H1 (cell line): ENCODE results near the gene EXOC1. TPM values are rescaled to one million over a fixed set of nuclear protein-coding genes. Genes with fewer than 3 reads are reported as not detected.
A peak's percentile ranks its signal among the peaks of the same experiment; 100 is the strongest.

ENCODE experiments used
- CTCF ChIA-PET: fragments of 300-600 bp; sonication (Branson Sonifier 250); formaldehyde crosslinking; loops from one replicate; lab custom pipeline; 2021; ENCODE audit not compliant: partially characterized antibody; lab: Charles Lee
- POLR2A ChIA-PET: fragments of 300-600 bp; sonication (Branson Sonifier 250); formaldehyde crosslinking; loops from one replicate; lab custom pipeline; 2021; ENCODE audit warnings: inconsistent platforms; ENCODE audit not compliant: partially characterized antibody; lab: Charles Lee
- DNase-seq, 2 experiments: peaks; one replicate each; pipeline versions ENCODE4 v3.0.0 to v3.0.0-alpha.2; 2010 to 2022; ENCODE audit warnings: low spot score in 2 of 2, low read depth in 1 of 2, mixed read lengths in 1 of 2
- FAIRE-seq: peaks from 2 replicates; lab custom pipeline; 2011; peaks lifted over from hg19 to GRCh38; lab: Jason Lieb, UNC
- H2AFZ ChIP-seq: 2 replicates; pipeline ENCODE4 v1.8.1; 2012; ENCODE audit warnings: low read length, inconsistent platforms
- H2AK5ac ChIP-seq: 2 replicates; pipeline ENCODE4 v1.6.1; 2013; ENCODE audit warnings: low read depth, low read length
- H2BK120ac ChIP-seq: replicated peaks from 2 replicates; pipeline ENCODE3; 2013; ENCODE audit warnings: low read depth, low read length, inconsistent platforms
- H2BK12ac ChIP-seq: 2 replicates; pipeline ENCODE4 v1.6.1; 2013; ENCODE audit warnings: low read depth, low read length
- H2BK15ac ChIP-seq: 2 replicates; pipeline ENCODE4 v1.6.1; 2013; ENCODE audit warnings: low read length
- H2BK20ac ChIP-seq: 2 replicates; pipeline ENCODE4 v1.6.1; 2013; ENCODE audit warnings: low read length
- H2BK5ac ChIP-seq: 2 replicates; pipeline ENCODE4 v1.6.1; 2013; ENCODE audit warnings: low read depth, low read length
- H3K14ac ChIP-seq: 2 replicates; pipeline ENCODE4 v1.6.1; 2013; ENCODE audit warnings: inconsistent platforms; ENCODE audit not compliant: insufficient read length
- H3K18ac ChIP-seq: 2 replicates; pipeline ENCODE4 v1.6.1; 2013; ENCODE audit warnings: low read length; ENCODE audit errors: extremely low read depth
- H3K23ac ChIP-seq: 2 replicates; pipeline ENCODE4 v1.6.1; 2013; ENCODE audit warnings: inconsistent platforms; ENCODE audit not compliant: insufficient read length
- H3K23me2 ChIP-seq: 2 replicates; pipeline ENCODE4 v1.6.1; 2013; ENCODE audit warnings: low read depth, low read length
- H3K27ac ChIP-seq: 2 replicates; pipeline ENCODE4 v1.6.1; 2011; ENCODE audit warnings: low read depth, low read length, inconsistent platforms
- H3K27me3 ChIP-seq, 4 experiments: replicated peaks in 1 of 4; 1 replicate in 1 of 4; 2 replicates in 3 of 4; pipeline versions ENCODE4 v1.6.1 to v1.8.1; 2011 to 2013; ENCODE audit warnings: low read length in 3 of 4, mild to moderate bottlenecking in 3 of 4, inconsistent platforms in 2 of 4, mixed read lengths in 2 of 4, moderate library complexity in 1 of 4; ENCODE audit not compliant: control insufficient read depth in 3 of 4, insufficient read depth in 3 of 4; ENCODE audit errors: extremely low read depth in 1 of 4
- H3K36me3 ChIP-seq, 4 experiments: 2 replicates each; pipeline versions ENCODE4 v1.6.1 to v1.8.1; 2011 to 2013; ENCODE audit warnings: mild to moderate bottlenecking in 4 of 4, low read length in 3 of 4, moderate library complexity in 2 of 4, control low read depth in 1 of 4, inconsistent platforms in 1 of 4; ENCODE audit not compliant: insufficient read depth in 4 of 4, control insufficient read depth in 2 of 4
- H3K4ac ChIP-seq: replicated peaks from 2 replicates; pipeline ENCODE3; 2013; ENCODE audit warnings: low read length, low read depth, mixed read lengths, inconsistent platforms; ENCODE audit not compliant: insufficient read length
- H3K4me1 ChIP-seq, 4 experiments: replicated peaks in 1 of 4; 1 replicate in 1 of 4; 2 replicates in 3 of 4; pipeline versions ENCODE4 v1.6.1 to v1.8.1; 2011 to 2013; ENCODE audit warnings: low read length in 3 of 4, inconsistent platforms in 2 of 4, mixed read lengths in 1 of 4; ENCODE audit not compliant: insufficient read depth in 4 of 4, control insufficient read depth in 3 of 4
- H3K4me2 ChIP-seq, 2 experiments: 2 replicates each; pipeline versions ENCODE4 v1.6.1 to v1.8.1; 2011 to 2013; ENCODE audit warnings: low read depth in 2 of 2, low read length in 2 of 2, control low read depth in 1 of 2, inconsistent platforms in 1 of 2, mild to moderate bottlenecking in 1 of 2; ENCODE audit not compliant: insufficient read depth in 1 of 2
- H3K4me3 ChIP-seq, 4 experiments: fragments of 200-600, 300-600 bp in 1 of 4; sonication (generic), shearing (Covaris generic), sonication (Bioruptor Twin) in 1 of 4; 2 replicates each; pipeline versions ENCODE4 v1.5.1 to v1.8.1; 2011 to 2016; ENCODE audit warnings: low read length in 4 of 4, low read depth in 3 of 4, control low read depth in 2 of 4, inconsistent platforms in 2 of 4, mild to moderate bottlenecking in 2 of 4, mixed read lengths in 1 of 4, moderate library complexity in 1 of 4; ENCODE audit not compliant: insufficient read depth in 2 of 4; ENCODE audit errors: extremely low read depth in 1 of 4
- H3K56ac ChIP-seq: replicated peaks from 2 replicates; pipeline ENCODE3; 2013; ENCODE audit warnings: low read depth, mild to moderate bottlenecking, mixed read lengths, low read length, inconsistent platforms; ENCODE audit not compliant: insufficient read length
- H3K79me1 ChIP-seq: 2 replicates; pipeline ENCODE4 v1.6.1; 2013; ENCODE audit warnings: low read depth, low read length, control low read depth
- H3K79me2 ChIP-seq, 2 experiments: 2 replicates each; pipeline versions ENCODE4 v1.6.1 to v1.8.1; 2012 to 2013; ENCODE audit warnings: low read length in 2 of 2, mild to moderate bottlenecking in 2 of 2, inconsistent platforms in 1 of 2; ENCODE audit not compliant: insufficient read depth in 2 of 2, control insufficient read depth in 1 of 2
- H3K9ac ChIP-seq, 4 experiments: replicated peaks in 1 of 4; 1 replicate in 1 of 4; 2 replicates in 3 of 4; pipeline versions ENCODE4 v1.6.1 to v1.8.1; 2011 to 2013; ENCODE audit warnings: low read depth in 3 of 4, low read length in 3 of 4, control low read depth in 2 of 4, mild to moderate bottlenecking in 2 of 4, moderate library complexity in 2 of 4, inconsistent platforms in 1 of 4; ENCODE audit errors: extremely low read depth in 1 of 4
- H3K9me3 ChIP-seq, 2 experiments: 2 replicates each; pipeline versions ENCODE4 v1.6.1 to v1.8.1; 2012 to 2013; ENCODE audit warnings: mild to moderate bottlenecking in 2 of 2, moderate library complexity in 2 of 2, control low read depth in 1 of 2, inconsistent platforms in 1 of 2, low read depth in 1 of 2, low read length in 1 of 2, mixed read lengths in 1 of 2; ENCODE audit not compliant: insufficient read depth in 2 of 2
- H4K20me1 ChIP-seq, 2 experiments: replicated peaks in 1 of 2; 2 replicates each; pipeline versions ENCODE3 to v1.8.1; 2011 to 2013; ENCODE audit warnings: inconsistent platforms in 2 of 2, low read length in 2 of 2, mild to moderate bottlenecking in 1 of 2; ENCODE audit not compliant: insufficient read depth in 2 of 2, control insufficient read depth in 1 of 2
- H4K5ac ChIP-seq: 2 replicates; pipeline ENCODE4 v1.6.1; 2013; ENCODE audit warnings: low read length, low read depth, mixed read lengths, inconsistent platforms; ENCODE audit not compliant: insufficient read length
- H4K8ac ChIP-seq: 2 replicates; pipeline ENCODE4 v1.8.0; 2013; ENCODE audit warnings: mild to moderate bottlenecking, moderate library complexity, low read length, inconsistent platforms; ENCODE audit not compliant: insufficient read depth; ENCODE audit errors: extremely low read depth
- H4K91ac ChIP-seq: replicated peaks from 2 replicates; pipeline ENCODE3; 2013; ENCODE audit warnings: low read length, mixed read lengths, inconsistent platforms; ENCODE audit not compliant: insufficient read length
- WGBS, 2 experiments: shearing (Covaris generic) in 1 of 2; methylation state at CpG; one replicate each; pipeline versions ENCODE4 v1.1.6 to v1.1.7; 2013 to 2015; ENCODE audit warnings: low lambda C conversion rate in 2 of 2, mixed read lengths in 2 of 2, inconsistent platforms in 1 of 2, low coverage in 1 of 2, missing lambda C conversion rate in 1 of 2; ENCODE audit not compliant: insufficient replicate concordance in 2 of 2, insufficient coverage in 1 of 2, insufficient read length in 1 of 2; ENCODE audit errors: extremely low coverage in 1 of 2, missing lambda C conversion rate in 1 of 2; 5-methylcytosine and 5-hydroxymethylcytosine counted together
- polyA plus RNA-seq, 7 experiments: library from polyadenylated mRNA; depleted of rRNA in 3 of 7; stranded (reverse) in 5 of 7; unstranded in 2 of 7; fragments of >200 nt in 5 of 7; fragments of 200-250 nt in 2 of 7; gene quantifications; 1 replicate in 5 of 7; 2 replicates in 1 of 7; 4 replicates in 1 of 7; pipeline versions ENCODE4 v1.2.1 to v1.2.3, GENCODE V29; 2011 to 2013; ENCODE audit warnings: missing spikeins in 2 of 7, mixed read lengths in 2 of 7
- total RNA-seq: library from RNA; stranded (reverse); fragmentation: NEBNext Ultra II Directional; extraction: Animal tissue kit (Norgen Biotek cat#: 25700); gene quantifications from 2 replicates; pipeline ENCODE4 v1.2.1, GENCODE V29; 2021

EXOC1 gene
- total and polyA plus RNA-seq, 2 of the 8 experiments (the other 6 are each of a cell fraction or from before 2014, with no cell fraction given) = 5.9 to 19.6 TPM

DNA sequence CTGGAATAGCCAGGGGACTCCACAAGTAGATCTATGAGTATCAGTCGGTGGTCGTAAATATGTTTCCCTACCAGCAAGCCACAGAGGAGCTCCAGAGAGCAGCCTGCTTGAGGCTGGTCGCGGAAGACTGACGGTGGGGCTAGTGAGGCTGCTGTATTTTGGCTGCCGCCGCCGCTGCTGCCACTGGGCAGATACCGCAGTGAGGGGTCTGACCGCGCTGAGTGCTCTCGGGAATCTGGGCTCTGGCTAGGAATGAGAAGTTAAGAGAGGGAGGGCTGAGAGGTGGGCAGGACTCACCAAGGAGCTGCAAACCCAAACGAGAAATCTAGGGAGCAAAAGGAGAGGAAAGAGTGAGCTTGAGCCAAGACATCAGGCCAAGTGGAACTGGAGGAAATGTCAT, 33.8 kb upstream of the EXOC1 start, which contains the start of gene EXOC1L:
TSS of gene EXOC1L (plus strand) at position 157 of the 400 bp plus-strand sequence. CDS start at position 394, 237 bp downstream.
- no peak within 1 kb of the TSS for H3K14ac ChIP-seq
- no peak within 1 kb of the TSS for H3K56ac ChIP-seq
- H3K27ac ChIP-seq = no peak within 1 kb of the TSS
- no peak within 1 kb of the TSS for H2BK15ac ChIP-seq
- H3K4me2 ChIP-seq = peak within 1 kb of the TSS; percentile 49 to 55
- H2AK5ac ChIP-seq = no peak within 1 kb of the TSS
- H3K18ac ChIP-seq = no peak within 1 kb of the TSS
- H4K5ac ChIP-seq = no peak within 1 kb of the TSS
- H4K91ac ChIP-seq = no peak within 1 kb of the TSS
- H3K36me3 ChIP-seq = no peaks in the 10 kb centered on the region
- 0 out of 2 replicates have a peak, but pooled peaks cover 4% of the 10 kb centered on the region for H3K23me2 ChIP-seq
- no peaks in the 10 kb centered on the region for H3K9me3 ChIP-seq
- H3K23ac ChIP-seq = no peak within 1 kb of the TSS
- WGBS, 2 experiments = 8% methylated on average over 13 of the region's 13 CpGs; no CpG with 5 or more reads in 1 of the 2 experiments
- H3K9ac ChIP-seq = no peak within 1 kb of the TSS; a peak in 1 of 7 replicates
- no peak within 1 kb of the TSS for H2BK120ac ChIP-seq
- no peak within 1 kb of the TSS for H3K4ac ChIP-seq
- CTCF ChIA-PET = interaction anchor here (0.6 to 2.0 kb wide), 4 partner anchors 9 to 48 kb away, joined by 3 to 11 read pairs (median 6); no protein-coding TSS in a partner anchor
- H4K8ac ChIP-seq = no peak within 1 kb of the TSS
- H4K20me1 ChIP-seq = no peaks in the 10 kb centered on the region
- no peak within 1 kb of the TSS for H2BK5ac ChIP-seq
- H2BK20ac ChIP-seq = peak within 1 kb of the TSS; percentile 88; the same call in 1 of the 2 replicates
- H3K4me3 ChIP-seq = peak within 1 kb of the TSS in 2 of 4 experiments; percentile 21 to 38; a peak in 4 of 8 replicates
- peaks cover 0 to 3% (median 1%) of the 10 kb centered on the region in 4 experiments; a peak in 2 of 7 replicates for H3K4me1 ChIP-seq
- peak; percentile 85 for FAIRE-seq
- peak; percentile 73 to 80 for DNase-seq
- H3K79me1 ChIP-seq = no peaks in the 10 kb centered on the region
- H2BK12ac ChIP-seq = no peak within 1 kb of the TSS
- no peaks in the 10 kb centered on the region for H3K79me2 ChIP-seq
- peak within 1 kb of the TSS; percentile 99 for H2AFZ ChIP-seq
- no peaks in the 10 kb centered on the region; a peak in 2 of 7 replicates for H3K27me3 ChIP-seq
- POLR2A ChIA-PET = interaction anchor here (0.6 to 2.3 kb wide), 10 partner anchors 11 to 474 kb away, joined by 3 to 8 read pairs (median 4); partner anchors contain the start of gene SRD5A3
